ENCODE measurements around the gene KMT2C.
"Not testable (repeated sequence)": the region's sequence is repeated elsewhere in the genome, so short reads cannot be mapped to it uniquely, and the experiment has no call there.

KMT2C gene

GRCh38 chr7:152313217-152313616 is 122.6 kb downstream of the KMT2C start:
- Histone ChIP-seq H3K27ac (ENCODE audit: low read length) (no peak overlapping the region), H3K79me2 (ENCODE audit: low read length) (peaks cover 51% of the 10 kb centered on the region)

GRCh38 chr7:152312316-152312715 is 123.5 kb downstream of the KMT2C start:
- no peak overlapping the region for H3K9ac ChIP-seq (ENCODE audit: low read length)
- no peak overlapping the region for H3K4me3 ChIP-seq (ENCODE audit: low read length)
- no peaks in the 10 kb centered on the region for H4K20me1 ChIP-seq (ENCODE audit: insufficient read depth, low read length)
- no peak overlapping the region for H3K27ac ChIP-seq (ENCODE audit: low read length)
- no peak overlapping the region for H2AFZ ChIP-seq (ENCODE audit: low read length)
- no peaks in the 10 kb centered on the region for H3K9me3 ChIP-seq (replicated peaks; ENCODE audit: insufficient read depth, low read length)
- TF ChIP-seq, protein P1, sequence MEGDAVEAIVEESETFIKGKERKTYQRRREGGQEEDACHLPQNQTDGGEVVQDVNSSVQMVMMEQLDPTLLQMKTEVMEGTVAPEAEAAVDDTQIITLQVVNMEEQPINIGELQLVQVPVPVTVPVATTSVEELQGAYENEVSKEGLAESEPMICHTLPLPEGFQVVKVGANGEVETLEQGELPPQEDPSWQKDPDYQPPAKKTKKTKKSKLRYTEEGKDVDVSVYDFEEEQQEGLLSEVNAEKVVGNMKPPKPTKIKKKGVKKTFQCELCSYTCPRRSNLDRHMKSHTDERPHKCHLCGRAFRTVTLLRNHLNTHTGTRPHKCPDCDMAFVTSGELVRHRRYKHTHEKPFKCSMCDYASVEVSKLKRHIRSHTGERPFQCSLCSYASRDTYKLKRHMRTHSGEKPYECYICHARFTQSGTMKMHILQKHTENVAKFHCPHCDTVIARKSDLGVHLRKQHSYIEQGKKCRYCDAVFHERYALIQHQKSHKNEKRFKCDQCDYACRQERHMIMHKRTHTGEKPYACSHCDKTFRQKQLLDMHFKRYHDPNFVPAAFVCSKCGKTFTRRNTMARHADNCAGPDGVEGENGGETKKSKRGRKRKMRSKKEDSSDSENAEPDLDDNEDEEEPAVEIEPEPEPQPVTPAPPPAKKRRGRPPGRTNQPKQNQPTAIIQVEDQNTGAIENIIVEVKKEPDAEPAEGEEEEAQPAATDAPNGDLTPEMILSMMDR (IDR thresholded peaks at IDR 0.05; ENCODE audit: low read length), result no peak
- TF ChIP-seq EZH2phosphoT487 (IDR thresholded peaks at IDR 0.05; ENCODE audit: low read length) (no peak), EZH2 (optimal IDR thresholded peaks at IDR 0.05; ENCODE audit: low read depth, low read length) (no peak)
- H3K4me2 ChIP-seq (ENCODE audit: low read depth, low read length), result no peak overlapping the region
- H3K36me3 ChIP-seq (replicated peaks; ENCODE audit: insufficient read depth, low read length), result peaks cover 2% of the 10 kb centered on the region; the same call in 1 of the 2 replicates
- no peaks in the 10 kb centered on the region for H3K4me1 ChIP-seq (ENCODE audit: low read length)
- no peaks in the 10 kb centered on the region for H3K27me3 ChIP-seq (replicated peaks; ENCODE audit: insufficient read depth, low read length)
- DNase-seq, result no peak
- H3K9me2 ChIP-seq (replicated peaks; ENCODE audit: insufficient read depth, low read length), result no peaks in the 10 kb centered on the region
- peaks cover 42% of the 10 kb centered on the region for H3K79me2 ChIP-seq (ENCODE audit: low read length)
- H3F3A ChIP-seq (ENCODE audit: insufficient read depth, low read length), result 0 out of 2 replicates have a peak, but pooled peaks cover 5% of the 10 kb centered on the region

More at GRCh38 chr7:152313217-152313616, 122.6 kb downstream of the KMT2C start:
- Histone ChIP-seq H4K20me1 (ENCODE audit: insufficient read depth, low read length) (no peaks in the 10 kb centered on the region), H2AFZ (ENCODE audit: low read length) (no peak overlapping the region), H3K9ac (ENCODE audit: low read length) (no peak overlapping the region), H3K4me2 (ENCODE audit: low read depth, low read length) (no peak overlapping the region), H3K4me3 (ENCODE audit: low read length) (no peak overlapping the region), H3F3A (ENCODE audit: insufficient read depth, low read length) (0 out of 2 replicates have a peak, but pooled peaks cover 5% of the 10 kb centered on the region), H3K4me1 (ENCODE audit: low read length) (no peaks in the 10 kb centered on the region), H3K27me3 (replicated peaks; ENCODE audit: insufficient read depth, low read length) (no peaks in the 10 kb centered on the region), H3K9me2 (replicated peaks; ENCODE audit: insufficient read depth, low read length) (no peaks in the 10 kb centered on the region), H3K9me3 (replicated peaks; ENCODE audit: insufficient read depth, low read length) (no peaks in the 10 kb centered on the region), H3K36me3 (replicated peaks; ENCODE audit: insufficient read depth, low read length) (peaks cover 2% of the 10 kb centered on the region; the same call in 1 of the 2 replicates)
- no peak for DNase-seq
- TF ChIP-seq, protein P1 (IDR thresholded peaks at IDR 0.05; ENCODE audit: low read length), result no peak
- TF ChIP-seq EZH2phosphoT487 (IDR thresholded peaks at IDR 0.05; ENCODE audit: low read length) (no peak), EZH2 (optimal IDR thresholded peaks at IDR 0.05; ENCODE audit: low read depth, low read length) (no peak)

DNA sequence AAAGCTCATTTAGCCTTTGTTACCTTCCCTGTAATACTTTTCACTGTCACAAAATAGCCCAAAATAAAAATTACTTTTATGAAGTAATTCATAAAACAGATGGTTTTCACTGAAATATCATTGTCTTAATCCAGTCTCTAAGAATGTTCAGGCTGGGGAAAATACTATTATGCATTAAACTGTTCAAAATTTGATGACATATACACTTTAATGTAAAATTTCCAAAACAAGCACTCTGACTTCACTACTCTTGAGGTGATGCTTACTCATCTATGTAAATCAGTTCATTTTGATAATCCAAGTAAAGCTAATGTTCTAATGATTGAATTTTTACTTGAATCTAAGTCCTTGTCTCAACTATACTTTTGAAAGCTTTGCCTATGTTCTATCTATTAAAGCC is 127.9 kb downstream of the KMT2C start:
- H3K79me2 ChIP-seq (ENCODE audit: low read length), result peaks cover 11% of the 10 kb centered on the region; the same call in 1 of the 2 replicates
- H3K27ac ChIP-seq (ENCODE audit: low read length), result no peak overlapping the region
- no peak for DNase-seq
- no peak overlapping the region for H3K4me2 ChIP-seq (ENCODE audit: low read depth, low read length)
- H3K27me3 ChIP-seq (replicated peaks; ENCODE audit: insufficient read depth, low read length), result no peaks in the 10 kb centered on the region
- no peak for TF ChIP-seq EZH2 (optimal IDR thresholded peaks at IDR 0.05; ENCODE audit: low read depth, low read length)
- no peak for TF ChIP-seq EZH2phosphoT487 (IDR thresholded peaks at IDR 0.05; ENCODE audit: low read length)
- TF ChIP-seq, protein P1 (IDR thresholded peaks at IDR 0.05; ENCODE audit: low read length), result no peak
- H3K9me3 ChIP-seq (replicated peaks; ENCODE audit: insufficient read depth, low read length), result no peaks in the 10 kb centered on the region
- no peaks in the 10 kb centered on the region for H3K9me2 ChIP-seq (replicated peaks; ENCODE audit: insufficient read depth, low read length)
- no peak overlapping the region for H3K9ac ChIP-seq (ENCODE audit: low read length)
- peaks cover 2% of the 10 kb centered on the region; the same call in 1 of the 2 replicates for H3K36me3 ChIP-seq (replicated peaks; ENCODE audit: insufficient read depth, low read length)
- H4K20me1 ChIP-seq (ENCODE audit: insufficient read depth, low read length), result no peaks in the 10 kb centered on the region
- H3K4me3 ChIP-seq (ENCODE audit: low read length), result no peak overlapping the region
- H3K4me1 ChIP-seq (ENCODE audit: low read length), result no peaks in the 10 kb centered on the region
- no peaks in the 10 kb centered on the region for H3F3A ChIP-seq (ENCODE audit: insufficient read depth, low read length)
- no peak overlapping the region for H2AFZ ChIP-seq (ENCODE audit: low read length)

- H3K9ac ChIP-seq (ENCODE audit: low read length); H2AFZ ChIP-seq (ENCODE audit: low read length); H4K20me1 ChIP-seq (ENCODE audit: insufficient read depth, low read length); H3K9me2 ChIP-seq (replicated peaks; ENCODE audit: insufficient read depth, low read length); H3K4me3 ChIP-seq (ENCODE audit: low read length); DNase-seq; H3K27me3 ChIP-seq (replicated peaks; ENCODE audit: insufficient read depth, low read length); H3F3A ChIP-seq (ENCODE audit: insufficient read depth, low read length); H3K27ac ChIP-seq (ENCODE audit: low read length); H3K36me3 ChIP-seq (replicated peaks; ENCODE audit: insufficient read depth, low read length); H3K4me1 ChIP-seq (ENCODE audit: low read length); H3K9me3 ChIP-seq (replicated peaks; ENCODE audit: insufficient read depth, low read length); H3K4me2 ChIP-seq (ENCODE audit: low read depth, low read length): not testable (repeated sequence)
- H3K79me2 ChIP-seq (ENCODE audit: low read length), result peaks cover 16% of the 10 kb centered on the region; the same call in 1 of the 2 replicates
Observed at GRCh38 chr7:152299542-152300143, 136.2 kb downstream of the KMT2C start.
